Measurements from ENCODE around the gene LRRC47.

The LRRC47 gene

DNA sequence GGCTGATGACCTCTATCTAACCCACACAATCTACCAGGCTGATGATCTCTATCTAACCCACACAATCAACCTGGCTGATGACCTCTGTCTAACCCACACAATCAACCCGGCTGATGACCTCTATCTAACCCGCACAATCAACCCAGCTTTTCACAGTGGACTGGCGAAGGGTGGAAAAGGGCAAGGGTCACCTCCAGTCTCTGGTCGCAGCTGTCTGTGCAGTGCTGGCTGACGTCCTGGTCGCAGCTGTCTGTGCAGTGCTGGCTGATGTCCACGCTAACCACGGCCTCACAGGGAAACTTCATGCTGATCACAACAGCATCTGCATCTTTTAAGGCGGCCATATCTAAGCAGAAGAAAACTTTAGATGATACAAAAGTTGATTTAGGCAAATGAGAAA is 56.3 kb downstream of the LRRC47 start:
- DNase-seq (ENCODE audit: low read depth): no peak
- no peak overlapping the region for H3K4me3 ChIP-seq (ENCODE audit: low read depth, low read length)

DNA sequence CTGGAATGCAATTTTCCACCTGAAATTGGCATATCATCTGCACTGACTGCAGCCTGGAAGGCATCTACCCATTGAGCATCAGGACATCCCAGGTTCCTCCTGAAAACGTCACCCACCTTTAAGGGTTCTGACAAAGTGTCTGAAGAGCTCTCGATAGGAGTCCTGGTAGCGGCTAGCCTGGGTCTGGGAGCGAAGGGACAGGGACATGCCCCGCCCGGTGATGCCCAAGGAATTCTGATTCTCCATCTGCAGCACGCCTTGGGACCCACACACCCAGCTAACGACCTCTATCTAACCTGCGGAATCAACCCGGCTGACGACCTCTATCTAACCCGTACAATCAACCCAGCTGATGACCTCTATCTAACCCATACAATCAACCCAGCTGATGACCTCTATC is 57.4 kb downstream of the LRRC47 start:
- H3K4me3 ChIP-seq (ENCODE audit: low read depth, low read length): no peak overlapping the region
- DNase-seq (ENCODE audit: low read depth): no peak

DNA sequence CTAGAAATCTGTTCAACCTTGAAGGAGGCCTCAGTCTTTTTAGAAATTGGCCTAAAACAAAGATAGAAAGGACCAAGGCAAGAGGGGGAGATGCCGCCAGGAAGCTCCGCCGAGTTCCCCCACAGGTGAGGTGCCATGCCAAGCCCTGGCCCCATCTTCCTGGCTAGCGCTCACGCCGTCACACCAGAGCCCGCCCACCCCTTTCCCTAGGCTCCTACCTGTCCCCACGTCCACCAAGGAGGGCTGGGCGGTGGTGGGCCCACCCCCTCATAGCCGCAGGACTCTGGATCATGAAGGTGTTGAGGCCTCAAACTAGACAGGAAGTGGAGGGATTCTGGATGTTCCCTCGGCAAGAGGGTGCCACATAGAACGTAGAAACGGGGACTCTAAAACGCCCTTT is 59.6 kb downstream of the LRRC47 start:
- no peak overlapping the region for H3K4me3 ChIP-seq (ENCODE audit: low read depth, low read length)
- no peak for DNase-seq (ENCODE audit: low read depth)

DNA sequence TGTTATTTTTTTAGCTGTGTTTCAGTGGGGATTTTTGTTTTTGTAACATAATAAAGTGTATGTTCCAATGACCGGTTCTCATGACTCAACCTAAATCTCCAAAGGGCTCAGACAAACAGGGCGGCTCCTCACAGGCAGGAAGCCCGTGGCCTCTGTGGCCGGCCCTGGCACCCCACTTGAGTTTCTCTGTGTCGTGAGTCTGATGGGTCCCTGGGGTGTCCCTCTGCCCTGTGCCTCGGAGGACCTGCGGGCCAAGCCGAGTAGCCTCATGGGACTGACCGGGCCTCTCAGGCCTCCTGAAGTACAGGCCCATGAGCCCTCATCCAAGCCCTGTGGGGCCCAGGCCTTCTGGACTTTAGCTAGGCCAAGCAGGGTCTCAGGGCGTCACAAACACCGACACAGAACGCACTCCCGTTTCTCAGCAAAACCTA is 60.2 kb downstream of the LRRC47 start:
- no peak for DNase-seq (ENCODE audit: low read depth)
- H3K4me3 ChIP-seq (ENCODE audit: low read depth, low read length): no peak overlapping the region

DNA sequence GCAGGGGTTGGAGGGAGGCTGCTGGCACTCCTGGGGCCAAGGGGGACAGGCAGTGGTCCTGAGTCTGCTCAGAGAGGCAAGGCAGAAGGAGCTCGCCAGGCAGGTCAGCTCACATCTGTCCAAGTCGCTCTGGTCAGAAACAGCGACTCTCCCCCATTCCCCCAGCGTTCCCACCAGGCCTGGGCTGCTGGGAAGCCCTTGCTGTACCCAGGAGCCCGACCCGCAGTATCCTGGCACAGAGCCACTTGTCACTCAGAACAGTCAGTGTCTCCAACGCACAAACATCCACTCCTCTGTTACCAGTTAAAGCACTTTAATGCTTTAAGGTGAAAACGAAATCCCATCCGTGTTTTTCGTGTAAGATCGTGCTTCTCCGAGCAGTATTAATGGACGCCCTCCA is 60.6 kb downstream of the LRRC47 start:
- no peak for DNase-seq (ENCODE audit: low read depth)
- H3K4me3 ChIP-seq (ENCODE audit: low read depth, low read length): no peak overlapping the region

DNA sequence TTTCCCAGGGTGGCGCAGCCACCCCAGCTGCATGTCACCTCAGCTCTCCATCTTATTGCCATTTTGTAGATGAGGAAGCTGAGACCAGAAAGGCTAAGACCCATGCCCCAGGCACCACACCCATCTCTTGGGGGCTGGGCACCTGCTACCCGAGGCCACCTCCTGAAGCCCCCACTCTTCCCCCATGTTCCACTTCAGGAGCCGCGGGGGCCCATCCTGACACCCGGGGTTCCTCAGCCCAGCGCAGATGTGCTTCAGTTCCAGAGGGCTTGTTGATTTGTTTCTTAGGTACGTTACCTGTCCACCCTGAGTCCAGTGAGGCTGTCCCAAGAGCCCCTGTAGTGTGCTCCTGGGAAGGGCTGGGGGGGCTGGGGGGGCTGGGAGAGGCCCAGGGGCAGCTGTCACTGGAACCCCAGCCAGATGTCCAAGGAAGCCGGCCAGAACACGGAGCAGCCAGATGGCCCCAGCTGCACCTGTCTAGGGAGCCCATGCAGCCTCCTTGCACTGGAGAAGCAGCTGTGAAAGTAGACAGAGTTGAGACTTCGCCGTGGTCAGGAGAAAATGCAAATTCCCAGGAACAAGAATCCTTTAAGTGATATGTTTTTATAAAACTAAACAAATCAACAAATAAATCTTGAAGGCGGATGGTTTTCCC is 61.1 kb downstream of the LRRC47 start:
- DNase-seq (ENCODE audit: low read depth): no peak
- H3K4me3 ChIP-seq (ENCODE audit: low read depth, low read length): no peak overlapping the region

DNA sequence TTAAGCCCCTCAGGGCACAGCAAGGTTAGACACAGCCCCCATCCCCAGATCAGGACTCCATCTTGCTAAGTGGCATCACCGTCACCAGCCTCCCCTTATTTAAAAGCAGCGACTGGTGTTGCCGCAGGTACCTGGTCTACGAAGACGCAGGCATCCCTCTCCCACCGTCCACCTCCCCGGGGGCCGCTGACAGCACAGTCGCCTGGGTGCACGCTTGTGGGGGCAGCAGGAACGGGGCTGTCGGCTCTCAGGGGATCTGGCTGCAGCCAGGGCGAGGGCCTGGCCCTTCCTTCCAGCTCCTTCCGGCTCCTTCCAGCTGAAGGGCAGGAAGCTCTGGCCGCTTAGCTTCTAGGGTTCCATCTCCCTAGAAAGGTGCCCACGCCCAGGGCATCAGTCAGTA is 61.7 kb downstream of the LRRC47 start:
- H3K4me3 ChIP-seq (ENCODE audit: low read depth, low read length): no peak overlapping the region
- DNase-seq (ENCODE audit: low read depth): no peak

DNA sequence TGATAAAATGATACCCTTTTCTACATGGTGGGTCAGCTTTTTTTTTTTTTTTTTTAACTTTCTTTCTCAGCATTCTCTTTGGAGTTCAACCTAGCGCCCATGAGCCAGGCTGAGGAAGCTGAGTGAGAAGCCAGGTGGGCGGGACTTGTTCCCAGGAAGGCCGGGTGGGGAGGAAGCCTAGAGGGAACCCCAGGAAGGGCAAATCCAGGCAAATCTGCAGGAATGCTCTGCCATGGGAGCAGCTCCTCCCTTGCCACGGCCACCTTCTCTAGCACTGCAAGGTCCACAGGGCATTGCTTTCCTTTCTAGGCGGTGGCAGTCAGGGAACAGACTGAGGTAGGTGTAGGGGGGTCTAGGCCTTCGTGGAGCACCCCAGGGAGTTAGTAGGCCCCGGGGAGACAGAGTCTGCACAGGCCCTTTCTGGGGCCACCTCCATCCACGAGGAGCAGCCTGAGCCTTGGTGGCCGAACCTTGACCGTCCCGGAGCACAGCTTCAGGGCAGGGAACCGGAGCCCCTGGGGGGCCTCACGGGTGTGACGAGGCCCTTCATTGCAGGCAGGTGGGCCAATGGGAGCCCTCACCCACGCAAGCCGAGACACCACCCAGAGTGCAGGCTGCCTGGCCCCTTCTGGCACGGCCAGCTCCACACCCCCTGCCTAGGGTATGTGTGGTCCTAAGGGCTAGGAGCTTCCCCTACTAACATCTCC is 62.3 kb downstream of the LRRC47 start:
- H3K4me3 ChIP-seq (ENCODE audit: low read depth, low read length): no peak overlapping the region
- no peak for DNase-seq (ENCODE audit: low read depth)

DNA sequence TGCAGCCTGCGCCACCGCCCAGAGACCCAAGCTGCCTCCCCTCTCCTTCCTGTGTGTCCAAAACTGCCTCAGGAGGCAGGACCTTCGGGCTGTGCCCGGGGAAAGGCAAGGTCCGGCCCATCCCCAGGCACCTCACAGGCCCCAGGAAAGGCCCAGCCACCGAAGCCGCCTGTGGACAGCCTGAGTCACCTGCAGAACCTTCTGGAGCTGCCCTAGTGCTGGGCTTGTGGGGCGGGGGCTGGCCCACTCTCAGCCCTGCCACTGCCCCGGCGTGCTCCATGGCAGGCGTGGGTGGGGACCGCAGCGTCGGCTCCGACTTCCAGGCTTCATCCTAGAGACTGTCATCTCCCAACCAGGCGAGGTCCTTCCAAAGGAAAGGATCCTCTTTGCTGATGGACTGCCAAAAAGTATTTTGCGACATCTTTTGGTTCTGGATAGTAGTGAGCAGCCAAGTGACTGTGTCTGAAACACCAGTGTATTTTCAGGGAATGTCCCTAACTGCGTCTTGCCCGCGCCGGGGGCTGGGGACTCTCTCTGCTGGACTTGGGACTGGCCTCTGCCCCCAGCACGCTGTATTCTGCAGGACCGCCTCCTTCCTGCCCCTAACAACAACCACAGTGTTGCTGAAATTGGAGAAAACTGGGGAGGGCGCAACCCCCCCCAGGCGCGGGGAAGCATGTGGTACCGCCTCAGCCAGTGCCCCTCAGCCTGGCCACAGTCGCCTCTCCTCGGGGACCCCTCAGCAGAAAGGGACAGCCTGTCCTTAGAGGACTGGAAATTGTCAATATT is 63.0 kb downstream of the LRRC47 start:
- H3K4me3 ChIP-seq (ENCODE audit: low read depth, low read length): no peak overlapping the region
- DNase-seq (ENCODE audit: low read depth): no peak

DNA sequence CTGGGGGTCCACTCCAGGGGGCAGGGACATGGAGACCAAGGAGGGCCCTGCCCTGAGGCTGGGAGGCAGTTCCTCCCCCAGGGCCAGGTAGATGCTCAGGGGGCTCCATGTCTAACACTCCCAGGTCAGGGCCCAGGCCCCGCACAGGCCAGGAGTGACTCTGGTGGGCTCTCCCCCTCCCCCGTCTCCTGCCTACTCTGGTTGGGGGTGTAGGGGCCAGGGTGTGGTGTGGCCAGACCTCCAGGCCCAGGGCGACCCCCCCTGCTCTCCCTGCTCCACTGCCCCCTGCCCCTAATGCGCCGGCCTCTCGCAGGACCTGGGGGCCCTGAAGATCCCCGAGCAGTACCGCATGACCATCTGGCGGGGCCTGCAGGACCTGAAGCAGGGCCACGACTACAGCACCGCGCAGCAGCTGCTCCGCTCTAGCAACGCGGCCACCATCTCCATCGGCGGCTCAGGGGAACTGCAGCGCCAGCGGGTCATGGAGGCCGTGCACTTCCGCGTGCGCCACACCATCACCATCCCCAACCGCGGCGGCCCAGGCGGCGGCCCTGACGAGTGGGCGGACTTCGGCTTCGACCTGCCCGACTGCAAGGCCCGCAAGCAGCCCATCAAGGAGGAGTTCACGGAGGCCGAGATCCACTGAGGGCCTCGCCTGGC is 63.7 kb downstream of the LRRC47 start:
- DNase-seq (ENCODE audit: low read depth): no peak
- no peak overlapping the region for H3K4me3 ChIP-seq (ENCODE audit: low read depth, low read length)

DNA sequence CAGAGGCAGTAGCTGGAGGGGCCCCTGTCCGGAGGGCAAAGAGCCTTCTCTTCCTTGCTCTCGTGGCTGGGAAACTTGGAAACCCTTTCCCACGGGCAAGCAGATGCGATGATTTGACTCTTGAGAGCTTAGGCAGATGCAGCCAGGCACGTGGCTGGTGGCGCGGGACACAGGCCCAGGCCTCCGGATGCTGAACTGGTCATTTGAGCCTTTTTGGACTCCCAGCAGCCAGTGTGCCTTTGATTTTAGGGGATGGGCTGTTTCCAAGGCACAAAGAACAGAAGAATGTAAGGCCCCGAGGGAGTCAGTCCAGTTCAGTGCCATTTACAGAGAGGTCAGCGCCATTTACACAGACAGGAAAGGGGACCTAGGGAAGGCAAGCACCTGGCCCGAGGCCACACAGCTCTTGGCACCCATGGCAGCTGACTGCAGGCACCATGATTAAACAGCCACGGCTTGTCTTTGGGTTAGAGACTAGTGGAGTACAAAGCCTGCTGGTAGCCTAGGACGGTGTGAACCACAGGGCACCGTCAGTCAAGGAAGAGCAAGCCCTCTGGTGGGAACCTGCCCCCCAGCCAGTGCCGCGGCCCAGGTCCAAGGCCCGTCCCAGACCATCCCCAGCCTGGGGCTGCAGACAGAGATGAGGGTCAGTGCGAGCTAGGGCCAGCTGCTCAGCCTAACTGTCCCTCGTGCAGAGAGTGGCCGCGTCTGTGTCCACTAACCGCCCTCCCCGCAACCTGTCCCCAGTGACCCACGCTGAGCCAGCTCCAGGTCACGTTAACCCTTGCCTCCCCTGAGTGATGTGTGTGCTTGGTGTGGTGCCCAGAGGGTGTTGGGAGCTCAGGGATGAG is 64.5 kb downstream of the LRRC47 start:
- DNase-seq (ENCODE audit: low read depth): no peak
- no peak overlapping the region for H3K4me3 ChIP-seq (ENCODE audit: low read depth, low read length)

DNA sequence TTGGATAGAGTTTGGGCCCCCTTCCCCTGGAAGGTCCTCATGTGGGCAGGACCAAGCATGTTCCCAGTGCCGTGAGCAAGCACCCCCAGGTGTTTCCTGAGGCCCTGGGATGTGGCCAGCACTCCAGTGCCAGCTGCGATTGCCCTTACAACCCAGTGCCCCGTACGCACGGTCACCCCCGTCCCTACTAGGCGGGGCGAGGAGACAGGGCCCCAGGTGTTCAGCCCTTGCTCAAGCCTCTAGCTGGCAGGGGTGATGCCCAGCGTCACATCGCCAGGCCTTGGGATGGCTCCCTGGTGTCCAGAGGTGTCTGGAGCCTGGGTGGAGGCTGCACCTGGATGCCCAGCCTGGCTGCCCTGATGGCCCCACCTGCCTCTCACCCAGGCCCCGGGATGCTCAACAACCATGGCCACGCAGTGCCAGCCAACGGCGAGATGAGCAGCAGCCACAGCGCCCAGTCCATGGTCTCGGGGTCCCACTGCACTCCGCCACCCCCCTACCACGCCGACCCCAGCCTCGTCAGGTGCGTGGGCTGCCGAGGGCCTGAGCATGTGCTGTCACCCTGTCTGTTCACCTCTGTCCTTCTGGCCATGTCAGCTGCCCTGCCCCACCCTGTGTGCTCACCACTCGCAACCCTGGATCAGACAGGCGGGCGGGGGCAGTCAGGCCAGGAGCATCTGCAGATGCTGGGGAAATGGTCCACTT is 65.6 kb downstream of the LRRC47 start:
- DNase-seq (ENCODE audit: low read depth): no peak
- no peak overlapping the region for H3K4me3 ChIP-seq (ENCODE audit: low read depth, low read length)

DNA sequence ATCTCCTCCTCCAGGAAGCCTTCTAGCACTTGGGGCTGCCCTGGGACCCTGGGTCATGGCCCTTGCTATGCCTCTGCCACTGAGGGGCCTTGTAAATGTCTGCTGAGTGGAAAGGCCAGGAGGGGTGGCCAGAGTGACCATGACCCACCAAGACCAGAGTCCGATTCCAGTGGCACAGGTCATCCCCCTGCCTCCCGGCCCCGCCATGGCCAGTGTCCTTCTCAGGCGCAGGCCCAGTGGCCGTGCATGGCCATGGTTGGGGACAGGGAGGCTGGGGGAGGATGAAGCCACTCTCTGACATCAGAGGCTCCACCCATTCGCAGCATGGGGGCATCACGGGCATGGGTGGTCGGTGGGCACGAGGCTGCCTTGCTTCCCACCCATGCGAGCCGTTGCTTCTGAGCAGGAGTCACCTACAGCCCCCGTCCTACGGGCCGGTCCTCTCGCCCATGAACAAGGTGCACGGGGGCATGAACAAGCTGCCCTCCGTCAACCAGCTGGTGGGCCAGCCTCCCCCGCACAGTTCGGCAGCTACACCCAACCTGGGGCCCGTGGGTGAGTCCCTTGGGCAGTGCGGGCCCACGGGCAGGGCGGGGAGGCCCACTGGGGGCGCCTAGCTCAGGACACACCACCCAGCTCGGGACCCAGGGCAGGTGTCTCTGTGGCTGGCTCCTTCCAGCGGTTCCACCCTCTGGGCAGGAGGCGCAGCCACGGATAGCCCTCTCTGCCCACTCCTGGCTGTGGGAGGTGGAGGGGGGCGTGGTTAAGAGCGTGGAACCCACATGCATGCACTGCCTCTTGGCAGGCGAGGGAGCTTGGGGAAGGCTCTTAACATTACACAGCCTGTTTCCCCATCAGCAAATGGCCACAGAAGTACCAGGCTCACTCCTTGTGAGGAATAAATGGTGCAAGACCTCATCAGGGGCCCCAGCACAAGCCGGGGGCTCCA is 66.4 kb downstream of the LRRC47 start:
- H3K4me3 ChIP-seq (ENCODE audit: low read depth, low read length): no peak overlapping the region
- no peak for DNase-seq (ENCODE audit: low read depth)

Measured in skeletal muscle cell (primary cell).